Measurements from ENCODE around the gene C19orf12.

C19orf12 gene

GRCh38 chr19:29697523-29698261 is 17.4 kb downstream of the C19orf12 start:
- no peak for DNase-seq (ENCODE audit: low read depth)

DNA sequence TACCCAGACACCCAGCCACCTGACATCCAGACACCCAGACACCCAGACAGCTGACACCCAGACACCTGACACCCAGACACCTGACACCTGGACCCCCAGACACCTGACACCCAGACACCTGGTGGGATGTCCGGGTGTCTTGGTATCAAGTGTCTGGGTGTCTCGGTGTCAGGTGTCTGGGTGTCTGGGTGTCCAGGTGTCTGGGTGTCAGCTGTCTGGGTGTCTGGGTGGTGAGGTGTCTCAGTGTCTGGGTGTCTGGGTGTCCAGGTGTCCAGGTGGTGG is 18.6 kb downstream of the C19orf12 start:
- no peak for DNase-seq (ENCODE audit: low read depth)

- DNase-seq (ENCODE audit: low read depth), result no peak
Measured at GRCh38 chr19:29695765-29696564, 19.1 kb downstream of the C19orf12 start.

- DNase-seq (ENCODE audit: low read depth), result peak; percentile 76
Measured at GRCh38 chr19:29694669-29695627, 20.1 kb downstream of the C19orf12 start.

- no peak for DNase-seq (ENCODE audit: low read depth)
Measured at GRCh38 chr19:29694161-29694560, 20.9 kb downstream of the C19orf12 start.

GRCh38 chr19:29690842-29691241 is 24.2 kb downstream of the C19orf12 start:
- no peak for DNase-seq (ENCODE audit: low read depth)

- DNase-seq (ENCODE audit: low read depth), result no peak
Measured at GRCh38 chr19:29687897-29688728, 26.9 kb downstream of the C19orf12 start.

GRCh38 chr19:29687244-29687896 is 27.7 kb downstream of the C19orf12 start:
- no peak for DNase-seq (ENCODE audit: low read depth)

GRCh38 chr19:29686285-29686805 is 28.7 kb downstream of the C19orf12 start:
- DNase-seq (ENCODE audit: low read depth), result no peak

DNA sequence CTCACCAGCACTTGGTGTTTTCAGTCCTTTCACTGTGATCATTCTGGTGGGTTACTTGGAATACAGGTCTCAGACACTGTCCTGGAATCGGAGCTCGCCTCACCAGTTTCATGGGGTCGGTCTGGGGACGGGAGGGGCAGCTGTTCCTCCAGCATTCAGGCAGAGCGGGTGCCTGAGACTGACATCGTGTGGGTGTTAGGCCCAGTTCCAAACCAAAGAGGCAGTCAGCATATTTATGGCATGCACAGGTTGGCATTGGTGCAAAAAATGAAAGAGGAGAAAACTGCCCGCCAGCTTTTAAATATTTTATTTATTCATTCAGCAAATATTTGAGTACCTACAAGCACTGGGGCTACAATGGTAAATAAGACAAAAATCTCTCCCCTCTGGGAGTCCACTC is 29.7 kb downstream of the C19orf12 start:
- no peak for DNase-seq (ENCODE audit: low read depth)

GRCh38 chr19:29683009-29683408 is 32.1 kb downstream of the C19orf12 start:
- no peak for DNase-seq (ENCODE audit: low read depth)

DNA sequence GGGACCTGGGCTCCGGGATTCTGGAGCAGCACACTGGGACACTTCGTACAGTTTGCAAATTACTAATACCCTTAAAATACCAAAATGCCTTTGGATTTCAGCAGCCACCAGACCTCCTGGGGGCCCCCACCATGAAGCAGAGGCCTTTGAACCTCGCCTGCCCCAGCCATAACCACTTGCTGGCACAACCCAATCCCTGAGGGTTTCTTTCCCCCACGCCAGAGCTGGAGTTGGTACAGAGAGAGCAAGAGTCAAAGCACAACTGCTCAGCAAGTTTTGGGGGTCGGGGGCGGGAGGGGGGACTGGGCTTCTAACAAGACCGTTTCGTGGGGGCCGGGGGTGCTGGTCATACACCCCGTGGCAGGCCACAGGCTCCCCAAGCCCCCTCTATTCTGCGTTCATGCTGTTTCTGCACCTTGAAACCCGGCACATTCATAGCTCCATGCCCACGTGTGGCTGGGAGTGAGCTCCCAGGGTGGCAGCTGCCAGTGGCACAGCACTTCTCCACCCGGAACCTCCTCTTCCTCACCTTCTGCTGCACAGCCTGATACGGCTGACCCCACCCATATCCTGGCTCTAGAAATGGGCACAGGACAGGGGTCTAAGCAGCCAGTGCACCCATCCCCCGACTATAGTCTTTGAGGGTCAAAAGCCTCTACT is 32.7 kb downstream of the C19orf12 start:
- DNase-seq (ENCODE audit: low read depth), result no peak

GRCh38 chr19:29681422-29682235 is 33.4 kb downstream of the C19orf12 start:
- DNase-seq (ENCODE audit: low read depth), result no peak

DNA sequence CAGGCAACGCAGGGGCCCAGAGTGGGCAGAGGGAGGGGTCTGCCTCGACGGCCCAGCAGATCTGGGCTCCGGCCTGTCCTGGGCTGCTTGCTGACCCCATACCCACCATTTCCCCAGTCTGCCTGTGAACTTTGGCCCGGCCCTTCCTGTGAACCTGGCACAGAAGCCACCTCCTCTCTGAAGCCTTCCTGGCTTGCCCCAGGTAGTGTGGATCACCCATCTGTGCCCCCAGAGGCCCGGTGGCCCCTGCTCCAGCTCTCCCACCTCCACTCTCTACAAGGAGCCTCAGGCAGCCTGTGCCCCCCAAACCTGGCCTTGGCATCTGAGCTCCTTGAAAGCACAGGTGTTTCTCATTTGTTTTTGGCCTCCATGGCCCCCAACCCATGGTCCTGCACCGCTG is 34.1 kb downstream of the C19orf12 start:
- no peak for DNase-seq (ENCODE audit: low read depth)

GRCh38 chr19:29680447-29680846 is 34.6 kb downstream of the C19orf12 start:
- DNase-seq (ENCODE audit: low read depth), result peak; percentile 76

GRCh38 chr19:29679598-29680210 is 35.4 kb downstream of the C19orf12 start:
- DNase-seq (ENCODE audit: low read depth), result no peak

GRCh38 chr19:29678484-29679106 is 36.5 kb downstream of the C19orf12 start:
- no peak for DNase-seq (ENCODE audit: low read depth)

- DNase-seq (ENCODE audit: low read depth), result no peak
Measured at GRCh38 chr19:29677001-29677817, 37.9 kb downstream of the C19orf12 start.
